Stimulated activated naive CD8-positive, alpha-beta T cell treated with anti-CD3 and anti-CD28 coated beads, Interleukin-15, amount 100 ng/mL, for 72 hours (primary cell): Measurements from ENCODE around the gene ACER3.
"Not testable (repeated sequence)": the region's sequence is repeated elsewhere in the genome, so short reads cannot be mapped to it uniquely, and the experiment has no call there.

Experiments
- ATAC-seq: fragments of 150-1000 bp; cut with Tn5 transposase; 2 replicates; pipeline ENCODE4 v1.10.0; 2021; ENCODE audit warnings: mild to moderate bottlenecking, moderate library complexity
- DNase-seq, 2 donors: peaks; one replicate each; pipeline ENCODE4 v3.0.0; 2021 to 2022
- H3K27ac Mint-ChIP-seq, 2 donors: one replicate each; pipeline ENCODE4 v1.8.0; 2022; ENCODE audit warnings: mild to moderate bottlenecking in 2 of 2, mixed read lengths in 2 of 2, moderate library complexity in 2 of 2
- H3K27me3 Mint-ChIP-seq: one replicate; pipeline ENCODE4 v1.8.0; 2022; ENCODE audit warnings: mixed read lengths
- H3K4me1 Mint-ChIP-seq: one replicate; pipeline ENCODE4 v1.8.0; 2022; ENCODE audit warnings: mild to moderate bottlenecking, mixed read lengths
- H3K4me3 Mint-ChIP-seq, 2 donors: one replicate each; pipeline ENCODE4 v1.8.0; 2022; ENCODE audit warnings: mild to moderate bottlenecking in 2 of 2, mixed read lengths in 2 of 2, moderate library complexity in 1 of 2
- H3K9me3 Mint-ChIP-seq, 2 donors: one replicate each; pipeline ENCODE4 v1.8.0; 2022; ENCODE audit warnings: mixed read lengths in 2 of 2

The ACER3 gene

GRCh38 chr11:76860539-76861475 is at the start of gene ACER3:
TSS of gene ACER3 (plus strand) at chr11:76860918. CDS start at chr11:76860977, 59 bp downstream.
- Mint-ChIP-seq H3K4me1 (peaks cover 25% of the 10 kb centered on the region), H3K4me3 (peak within 1 kb of the TSS; percentile 86 to 95), H3K9me3 (no peaks in the 10 kb centered on the region), H3K27ac (peak within 1 kb of the TSS; percentile 90 to 93), H3K27me3 (no peaks in the 10 kb centered on the region)
- ATAC-seq, result peak; percentile 98
- peak; percentile 90 to 92 for DNase-seq

- peaks cover 23% of the 10 kb centered on the region for H3K27me3 Mint-ChIP-seq
- H3K27ac Mint-ChIP-seq, result peak overlapping the region in 1 of 2 donors; percentile 52
- peaks cover 11 to 18% of the 10 kb centered on the region in 2 donors for H3K9me3 Mint-ChIP-seq
Observed at GRCh38 chr11:76811259-76811658, 49.5 kb upstream of the ACER3 start.

GRCh38 chr11:76814414-76814813 is 46.3 kb upstream of the ACER3 start:
- DNase-seq (no peak), ATAC-seq (no peak)
- H3K9me3 Mint-ChIP-seq, result peaks cover 22 to 28% of the 10 kb centered on the region in 2 donors
- H3K27ac Mint-ChIP-seq, result no peak overlapping the region
- no peaks in the 10 kb centered on the region for H3K27me3 Mint-ChIP-seq
- peaks cover 7% of the 10 kb centered on the region for H3K4me1 Mint-ChIP-seq
- no peak overlapping the region for H3K4me3 Mint-ChIP-seq

More at GRCh38 chr11:76811259-76811658, 49.5 kb upstream of the ACER3 start:
- Mint-ChIP-seq H3K4me3 (no peak overlapping the region), H3K4me1 (peaks cover 22% of the 10 kb centered on the region)
- DNase-seq, result no peak
- ATAC-seq, result no peak

GRCh38 chr11:76815678-76816077 is 45.0 kb upstream of the ACER3 start:
- not testable (repeated sequence) for H3K4me3 Mint-ChIP-seq, ATAC-seq, H3K27me3 Mint-ChIP-seq, H3K27ac Mint-ChIP-seq, DNase-seq, H3K4me1 Mint-ChIP-seq
- peaks cover 22% of the 10 kb centered on the region in 2 donors for H3K9me3 Mint-ChIP-seq

GRCh38 chr11:76820184-76820566 is 40.5 kb upstream of the ACER3 start:
- DNase-seq, result no peak
- H3K9me3 Mint-ChIP-seq, result peaks cover 20 to 21% of the 10 kb centered on the region in 2 donors
- no peak overlapping the region for H3K4me3 Mint-ChIP-seq
- no peak for ATAC-seq
- H3K27me3 Mint-ChIP-seq, result no peaks in the 10 kb centered on the region
- peaks cover 19% of the 10 kb centered on the region for H3K4me1 Mint-ChIP-seq
- H3K27ac Mint-ChIP-seq, result no peak overlapping the region

- not testable (repeated sequence) for H3K9me3 Mint-ChIP-seq, ATAC-seq, DNase-seq, H3K27me3 Mint-ChIP-seq, H3K4me3 Mint-ChIP-seq, H3K27ac Mint-ChIP-seq
- H3K4me1 Mint-ChIP-seq, result peaks cover 28% of the 10 kb centered on the region
Observed at GRCh38 chr11:76821396-76821795, 39.3 kb upstream of the ACER3 start.

GRCh38 chr11:76822406-76822805 is 38.3 kb upstream of the ACER3 start:
- ATAC-seq, result no peak
- H3K27ac Mint-ChIP-seq, result no peak overlapping the region
- no peak overlapping the region for H3K4me3 Mint-ChIP-seq
- no peaks in the 10 kb centered on the region for H3K27me3 Mint-ChIP-seq
- H3K9me3 Mint-ChIP-seq, result peaks cover 0 to under 1% of the 10 kb centered on the region in 2 donors
- DNase-seq, result no peak
- H3K4me1 Mint-ChIP-seq, result peaks cover 28% of the 10 kb centered on the region

- DNase-seq, result no peak
Observed at GRCh38 chr11:76823481-76824028, 37.2 kb upstream of the ACER3 start.

GRCh38 chr11:76824083-76824939 is 36.4 kb upstream of the ACER3 start:
- no peak overlapping the region for H3K27ac Mint-ChIP-seq
- H3K4me3 Mint-ChIP-seq, result no peak overlapping the region
- H3K4me1 Mint-ChIP-seq, result peaks cover 28% of the 10 kb centered on the region
- no peaks in the 10 kb centered on the region for H3K9me3 Mint-ChIP-seq
- ATAC-seq (no peak), DNase-seq (no peak)
- peaks cover 6% of the 10 kb centered on the region for H3K27me3 Mint-ChIP-seq

More at GRCh38 chr11:76823481-76824028, 37.2 kb upstream of the ACER3 start:
- ATAC-seq, result no peak
- Mint-ChIP-seq H3K4me3 (no peak overlapping the region), H3K4me1 (peaks cover 28% of the 10 kb centered on the region), H3K9me3 (no peaks in the 10 kb centered on the region), H3K27me3 (no peaks in the 10 kb centered on the region), H3K27ac (no peak overlapping the region)

- H3K4me3 Mint-ChIP-seq, result no peak overlapping the region
- H3K4me1 Mint-ChIP-seq, result peaks cover 28% of the 10 kb centered on the region
- DNase-seq, result no peak
- H3K9me3 Mint-ChIP-seq, result no peaks in the 10 kb centered on the region
- peaks cover 14% of the 10 kb centered on the region for H3K27me3 Mint-ChIP-seq
- ATAC-seq, result no peak
- H3K27ac Mint-ChIP-seq, result peak overlapping the region in 1 of 2 donors; percentile 42
Observed at GRCh38 chr11:76824980-76825725, 35.6 kb upstream of the ACER3 start.

GRCh38 chr11:76825726-76826396 is 34.9 kb upstream of the ACER3 start:
- H3K4me1 Mint-ChIP-seq, result peaks cover 28% of the 10 kb centered on the region
- DNase-seq (no peak), ATAC-seq (no peak)
- H3K9me3 Mint-ChIP-seq, result no peaks in the 10 kb centered on the region
- H3K27me3 Mint-ChIP-seq, result peaks cover 20% of the 10 kb centered on the region
- H3K27ac Mint-ChIP-seq, result peak overlapping the region in 1 of 2 donors; percentile 29
- no peak overlapping the region for H3K4me3 Mint-ChIP-seq

- not testable (repeated sequence) for H3K9me3 Mint-ChIP-seq, H3K4me3 Mint-ChIP-seq, ATAC-seq, DNase-seq, H3K27ac Mint-ChIP-seq
- Mint-ChIP-seq H3K4me1 (peaks cover 28% of the 10 kb centered on the region), H3K27me3 (peaks cover 25% of the 10 kb centered on the region)
Observed at GRCh38 chr11:76826508-76826907, 34.2 kb upstream of the ACER3 start.

- not testable (repeated sequence) for H3K4me3 Mint-ChIP-seq, H3K9me3 Mint-ChIP-seq, ATAC-seq, H3K27ac Mint-ChIP-seq, DNase-seq
- Mint-ChIP-seq H3K27me3 (peaks cover 25% of the 10 kb centered on the region), H3K4me1 (peaks cover 28% of the 10 kb centered on the region)
Observed at GRCh38 chr11:76827005-76827404, 33.7 kb upstream of the ACER3 start.

- no peak overlapping the region for H3K27ac Mint-ChIP-seq
- ATAC-seq (no peak), DNase-seq (no peak)
- H3K9me3 Mint-ChIP-seq, result no peaks in the 10 kb centered on the region
- no peak overlapping the region for H3K4me3 Mint-ChIP-seq
- peaks cover 2% of the 10 kb centered on the region for H3K4me1 Mint-ChIP-seq
- peaks cover 35% of the 10 kb centered on the region for H3K27me3 Mint-ChIP-seq
Observed at GRCh38 chr11:76830639-76831327, 29.9 kb upstream of the ACER3 start.
